HG02642 (cell line): ENCODE measurements around the gene C22orf15.
A peak's percentile ranks its signal among the peaks of the same experiment; 100 is the strongest.

Source experiments
- ATAC-seq: cut with Tn5 transposase; IDR thresholded peaks from one replicate; pipeline ENCODE4 v1.9.1; 2021; ENCODE audit warnings: mild to moderate bottlenecking; ENCODE audit not compliant: unreplicated experiment, poor library complexity

The C22orf15 gene

GRCh38 chr22:23750367-23750713, 12.4 kb upstream of the C22orf15 start:
- ATAC-seq, result no peak

- peak; percentile 79 for ATAC-seq
Measured at GRCh38 chr22:23750714-23751440, 11.9 kb upstream of the C22orf15 start, which contains the start of gene ZNF70. Gene ZNF70 (minus strand): TSS chr22:23751112. CDS start chr22:23745140, 5,972 bp downstream.

DNA sequence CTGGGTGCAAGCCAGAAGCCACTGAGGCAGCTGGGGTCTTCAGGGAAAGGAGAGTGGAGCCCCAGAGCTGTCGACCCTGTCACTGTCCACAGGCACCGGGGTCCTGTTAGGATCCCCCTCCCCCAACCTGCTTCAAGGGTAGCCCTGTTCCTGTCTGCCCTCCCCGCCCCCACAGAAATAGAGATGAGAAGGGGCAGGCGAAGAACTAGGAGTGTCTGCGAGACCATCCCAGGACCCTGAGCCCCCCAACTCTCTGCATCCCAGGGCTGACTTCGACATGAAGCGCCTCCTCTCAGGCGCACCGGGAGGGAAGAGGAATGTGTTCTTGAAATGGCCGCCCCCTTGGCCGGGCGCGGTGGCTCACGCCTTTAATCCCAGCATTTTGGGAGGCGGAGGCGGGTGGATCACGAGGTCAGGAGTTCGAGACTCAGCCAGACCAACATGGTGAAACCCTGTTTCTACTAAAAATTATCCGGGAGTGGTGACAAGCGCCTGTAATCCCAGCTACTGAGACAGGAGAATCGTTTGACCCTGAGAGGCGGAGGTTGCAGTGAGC, 11.3 kb upstream of the C22orf15 start:
- ATAC-seq, result peak; percentile 17

DNA sequence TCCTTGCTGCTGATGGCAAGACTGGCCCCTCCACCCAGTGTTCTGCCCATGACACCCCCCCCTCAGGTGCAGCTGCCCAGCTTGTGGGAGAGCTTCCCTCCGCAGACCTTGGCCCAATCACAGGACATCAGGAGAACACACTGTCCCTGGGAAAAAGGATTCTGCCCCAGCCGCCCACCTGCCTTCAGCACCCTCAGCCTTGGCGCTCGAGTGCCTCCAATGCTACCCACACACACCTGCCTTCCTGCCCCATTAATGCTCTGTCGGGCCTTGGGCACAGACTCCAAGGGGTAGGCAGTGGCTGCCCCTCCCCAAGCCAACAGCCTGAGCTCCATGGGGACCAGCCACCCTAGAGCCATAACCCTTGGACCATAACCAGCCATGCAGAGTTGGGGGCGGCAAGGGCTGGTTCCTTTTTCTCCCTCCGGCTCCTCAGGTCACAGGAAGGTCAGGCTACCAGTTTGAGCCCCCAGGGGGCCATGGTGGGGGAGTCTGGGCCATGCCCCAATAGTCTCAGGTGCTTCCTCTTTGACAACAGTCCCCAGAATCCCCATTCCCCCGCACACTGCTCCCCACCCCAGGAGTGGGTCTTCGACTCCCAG, 10.6 kb upstream of the C22orf15 start:
- no peak for ATAC-seq

GRCh38 chr22:23752750-23753149, 10.0 kb upstream of the C22orf15 start:
- no peak for ATAC-seq

GRCh38 chr22:23753385-23753784, 9.4 kb upstream of the C22orf15 start:
- ATAC-seq, result no peak

DNA sequence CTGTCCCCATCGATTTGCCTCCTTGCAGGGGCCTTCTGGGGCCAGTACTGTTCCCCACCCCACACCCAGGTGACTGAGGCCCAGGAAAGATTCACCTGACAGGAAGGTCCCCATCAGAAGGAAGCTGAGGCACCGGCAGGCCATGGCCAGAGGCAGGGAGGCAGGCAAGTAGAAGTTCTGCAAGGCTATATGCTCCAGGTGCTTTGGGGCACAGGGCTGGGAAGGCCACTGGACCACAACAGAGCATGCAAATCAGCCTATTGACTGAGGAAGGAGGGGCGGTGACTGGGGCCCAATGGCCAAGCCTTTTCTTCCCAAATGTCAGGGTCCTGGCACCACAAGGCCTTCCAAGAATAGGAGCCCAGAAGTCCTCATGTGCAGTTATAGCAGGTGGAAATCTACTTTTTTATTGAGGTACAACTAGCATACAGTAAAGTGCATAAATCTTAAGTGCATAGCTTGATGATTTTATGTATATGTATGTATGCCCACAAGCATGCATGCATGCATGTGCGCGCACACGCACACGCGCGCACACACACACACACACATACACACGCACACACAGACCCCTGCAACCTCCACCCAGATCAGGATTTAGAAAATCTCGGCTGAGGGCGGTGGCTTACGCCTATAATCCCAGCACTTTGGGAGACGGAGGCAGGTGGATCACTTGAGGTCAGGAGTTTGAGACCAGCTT, 8.4 kb upstream of the C22orf15 start, which contains the start of gene VPREB3:
TSS of gene VPREB3 (minus strand) at position 206 of the 700 bp plus-strand sequence. CDS start at position 144, 62 bp downstream.
- no peak for ATAC-seq

DNA sequence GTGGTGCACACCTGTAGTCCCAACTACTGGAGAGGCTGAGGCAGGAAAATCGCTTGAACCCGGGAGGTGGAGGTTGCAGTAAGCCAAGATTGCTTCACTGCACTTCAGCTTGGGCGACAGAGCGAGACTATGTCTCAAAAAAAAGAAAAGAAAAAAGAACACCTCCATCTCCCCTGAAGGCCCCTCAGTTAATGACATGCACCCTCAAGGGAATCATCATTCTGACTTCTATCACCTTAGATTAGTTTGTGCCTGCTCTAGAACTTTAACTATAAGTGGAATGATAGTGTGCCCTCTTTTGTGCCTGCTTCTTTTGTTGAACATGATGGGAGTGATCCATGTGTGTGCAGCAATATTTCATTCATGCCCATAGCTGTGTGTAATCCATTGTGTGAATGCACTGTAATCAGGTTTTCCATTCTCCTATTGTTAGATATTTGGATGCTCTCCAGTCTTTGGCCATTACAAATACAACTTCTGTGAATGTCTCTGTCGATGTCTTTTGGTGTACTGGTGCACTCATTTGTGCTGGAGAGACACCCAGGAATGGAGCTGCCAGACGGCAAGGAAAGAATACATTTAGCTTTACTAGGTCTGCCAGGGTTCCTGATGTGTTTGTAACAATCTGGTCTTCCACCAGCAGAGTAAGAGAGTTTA, 7.7 kb upstream of the C22orf15 start:
- ATAC-seq, result no peak

GRCh38 chr22:23755711-23756110, 7.1 kb upstream of the C22orf15 start:
- no peak for ATAC-seq

- ATAC-seq, result no peak
Measured at GRCh38 chr22:23756891-23757290, 5.9 kb upstream of the C22orf15 start.

GRCh38 chr22:23759566-23759965, 3.2 kb upstream of the C22orf15 start:
- ATAC-seq, result no peak

DNA sequence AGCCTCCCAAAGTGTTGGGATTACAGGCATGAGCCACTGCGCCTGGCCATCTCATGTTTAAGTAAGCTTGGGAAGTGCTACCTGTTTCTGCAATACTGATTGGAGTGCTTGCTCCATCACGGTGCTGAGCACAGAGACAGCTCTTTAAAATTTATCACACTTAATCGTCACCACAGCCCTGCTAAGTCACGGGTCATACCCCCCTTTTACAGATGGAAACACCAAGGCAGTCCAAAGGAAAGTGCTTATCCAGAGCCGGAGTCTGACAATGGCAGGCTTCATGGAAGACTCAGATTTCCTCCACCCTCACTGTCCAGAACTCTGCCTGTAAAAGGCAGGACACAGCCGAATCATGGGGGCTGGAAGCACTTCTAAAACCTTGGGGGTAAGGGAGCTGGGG, 2.7 kb upstream of the C22orf15 start:
- no peak for ATAC-seq

- no peak for ATAC-seq
Measured at GRCh38 chr22:23763579-23763945, 772 bp downstream of the C22orf15 start.

GRCh38 chr22:23763954-23764353, 1.2 kb downstream of the C22orf15 start:
- no peak for ATAC-seq

DNA sequence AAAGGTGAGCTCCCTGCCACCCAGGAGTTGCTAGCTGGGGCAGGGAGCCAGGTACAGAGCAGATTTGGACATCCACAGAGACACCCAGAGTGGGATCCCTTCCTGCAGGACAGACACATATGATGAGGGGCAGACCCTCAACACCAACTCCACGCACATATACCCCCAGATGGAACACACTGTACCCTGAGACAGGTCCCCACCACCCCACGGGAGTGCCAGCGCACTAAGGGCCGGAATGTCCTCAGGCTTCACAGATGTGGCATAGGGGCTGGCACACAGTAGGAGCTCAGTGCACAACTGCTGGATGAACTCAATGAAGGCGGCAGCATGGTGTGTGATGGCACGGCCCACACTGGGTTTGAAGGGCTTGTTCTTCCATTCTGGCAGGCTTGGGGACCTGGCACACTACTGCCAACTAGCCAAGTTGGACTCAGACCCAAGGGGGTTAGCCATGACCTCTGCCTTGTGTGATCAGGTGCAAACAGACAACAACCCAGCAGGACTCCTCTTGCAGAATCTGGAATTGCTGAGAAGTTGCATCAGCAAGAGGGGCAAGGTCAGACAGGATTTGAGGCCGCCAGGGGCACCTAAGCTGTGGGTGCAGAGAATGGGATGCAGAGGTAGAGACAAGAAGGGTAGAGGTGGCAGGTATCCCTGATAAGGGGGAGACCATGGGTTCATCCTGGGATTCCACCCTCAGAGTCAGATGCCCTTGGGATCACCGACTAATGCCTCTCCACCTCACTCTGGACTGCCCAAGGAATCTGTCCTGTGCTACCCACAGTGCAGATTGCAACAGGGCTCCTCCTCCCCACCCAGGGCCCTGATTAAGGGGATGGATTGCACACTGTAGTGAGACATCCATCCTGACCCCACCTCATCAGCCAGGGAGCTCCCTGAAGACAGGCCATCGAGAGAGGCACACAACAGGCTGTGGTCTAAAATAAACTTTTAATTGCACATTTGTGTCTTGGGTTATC, 2.4 kb downstream of the C22orf15 start:
- ATAC-seq, result no peak

DNA sequence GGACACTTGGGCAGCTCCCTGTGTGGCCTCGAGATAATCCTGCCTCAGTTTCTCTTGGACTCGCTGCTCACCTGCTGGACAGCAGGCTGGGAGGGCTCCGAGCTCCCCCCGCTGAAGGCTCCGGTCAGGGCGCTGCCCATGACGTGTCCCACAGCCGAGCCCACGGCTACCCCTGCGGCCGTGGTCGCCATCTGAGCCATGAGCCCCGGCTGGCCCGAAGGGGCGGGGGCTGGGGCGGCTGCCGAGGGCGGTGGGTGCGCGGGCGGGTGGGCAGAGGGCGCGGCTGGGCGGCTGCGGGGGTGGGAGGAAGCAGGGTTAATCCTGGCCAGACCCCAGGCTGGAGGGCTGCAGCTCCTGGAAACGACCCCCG, 4.5 kb downstream of the C22orf15 start:
- no peak for ATAC-seq

DNA sequence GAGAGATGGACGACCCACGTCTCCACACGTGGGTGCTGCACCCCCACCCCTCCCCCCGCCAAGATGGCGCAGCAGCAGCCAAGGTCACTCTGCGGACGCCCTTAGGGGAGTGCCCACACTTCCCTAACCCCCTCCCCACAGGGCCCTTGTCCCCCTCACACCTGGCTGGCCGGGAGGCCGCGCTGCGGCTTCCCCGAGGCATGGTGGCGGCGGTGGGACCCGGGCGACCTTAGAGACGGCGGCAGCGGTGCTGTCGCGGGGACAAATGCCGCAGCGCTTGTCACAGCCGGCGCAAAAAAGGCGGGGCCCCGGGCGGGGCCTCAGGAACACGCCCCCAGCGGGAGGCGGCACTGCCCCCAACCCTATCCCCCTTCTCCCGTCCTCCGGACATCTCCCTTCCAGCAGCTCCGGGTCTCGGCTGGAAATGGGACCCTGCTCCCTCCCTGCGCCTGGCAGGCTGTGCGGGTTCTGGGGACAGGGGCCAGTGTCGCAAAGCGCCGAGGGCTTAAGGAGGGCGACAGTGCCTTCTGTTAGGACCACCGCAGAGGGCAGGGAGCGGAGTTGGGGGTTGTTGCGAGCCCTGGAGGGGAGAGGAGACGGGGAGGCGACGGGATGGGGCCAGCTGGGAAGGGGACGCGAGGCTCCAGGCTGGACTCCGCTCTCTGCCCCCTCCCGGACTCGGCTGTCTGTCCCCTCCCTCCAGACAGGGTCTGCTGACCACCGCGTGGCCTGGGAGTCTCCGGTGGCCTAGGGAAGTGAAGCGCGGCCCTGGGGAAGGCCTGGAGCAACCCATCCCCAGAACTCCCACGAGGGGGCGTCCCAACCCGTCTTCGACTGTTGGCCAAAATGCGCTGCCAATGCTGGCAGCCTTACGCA, 5.1 kb downstream of the C22orf15 start, which contains the start of gene CHCHD10:
TSS of gene CHCHD10 (minus strand) at position 300 of the 876 bp plus-strand sequence. CDS start at position 202, 98 bp downstream.
- peak; percentile 53 for ATAC-seq

DNA sequence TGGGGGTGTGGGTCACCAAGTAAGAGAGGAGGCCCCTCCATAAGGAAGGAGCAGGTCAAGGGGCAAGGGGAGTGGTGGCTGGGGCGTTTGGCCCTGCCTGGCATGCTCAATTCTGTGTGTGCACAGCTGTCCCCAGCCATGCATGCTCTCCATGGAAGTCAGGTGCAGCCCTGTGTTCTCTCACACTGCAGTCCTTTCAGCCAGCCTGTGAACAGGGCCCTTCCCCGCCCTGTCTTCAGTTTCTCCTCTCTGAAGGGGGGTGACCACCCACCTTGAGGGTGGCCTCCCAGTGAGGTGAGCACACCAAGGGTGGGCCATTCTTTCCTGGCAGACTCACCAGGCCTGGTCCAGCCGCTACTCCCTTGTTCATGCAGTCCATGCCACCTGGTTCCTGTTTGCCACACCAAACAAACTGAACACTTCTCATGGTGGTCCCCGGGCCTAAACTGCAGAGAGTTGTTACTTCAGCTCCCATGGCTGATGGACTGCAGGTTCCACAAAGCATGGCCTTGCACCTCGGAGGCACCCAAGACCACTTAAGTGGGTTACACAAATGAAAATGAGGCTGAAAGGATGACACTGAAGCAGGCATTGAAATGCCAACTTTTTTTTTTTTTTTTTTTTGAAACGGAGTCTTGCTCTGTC, 6.7 kb downstream of the C22orf15 start:
- ATAC-seq, result no peak
